GM04503 (cell line): ENCODE measurements around the gene ZNF239.
"Not testable (repeated sequence)": the region's sequence is repeated elsewhere in the genome, so short reads cannot be mapped to it uniquely, and the experiment has no call there.

Experiments used
- DNase-seq: peaks from one replicate; pipeline ENCODE4 v3.0.0-alpha.2; 2012; ENCODE audit warnings: low read depth

ZNF239 gene

GRCh38 chr10:43574001-43574892 lies at the start of gene ZNF239:
Gene ZNF239 (minus strand): TSS chr10:43574616. CDS start chr10:43558079, 16,537 bp downstream.
- peak; percentile 47 for DNase-seq

DNA sequence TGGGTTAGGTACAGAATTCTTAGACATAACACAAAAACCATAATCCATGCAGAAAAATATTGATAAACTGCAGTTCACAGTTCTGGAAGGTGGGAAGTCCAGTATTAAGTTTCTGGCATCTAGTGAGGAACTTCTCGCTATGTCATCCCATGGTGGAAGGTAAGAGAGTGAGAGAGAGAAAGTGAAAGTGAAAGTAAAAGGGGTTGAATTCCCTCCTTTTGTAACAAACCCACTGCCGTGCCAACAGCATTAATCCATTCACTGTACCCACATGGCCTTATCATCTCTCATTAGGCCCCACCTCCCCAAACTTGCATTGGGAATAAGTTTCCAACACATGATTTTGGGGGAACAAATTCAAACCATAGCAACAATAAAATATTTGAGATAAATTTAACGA lies 48.9 kb upstream of the ZNF239 start:
- no peak for DNase-seq

DNA sequence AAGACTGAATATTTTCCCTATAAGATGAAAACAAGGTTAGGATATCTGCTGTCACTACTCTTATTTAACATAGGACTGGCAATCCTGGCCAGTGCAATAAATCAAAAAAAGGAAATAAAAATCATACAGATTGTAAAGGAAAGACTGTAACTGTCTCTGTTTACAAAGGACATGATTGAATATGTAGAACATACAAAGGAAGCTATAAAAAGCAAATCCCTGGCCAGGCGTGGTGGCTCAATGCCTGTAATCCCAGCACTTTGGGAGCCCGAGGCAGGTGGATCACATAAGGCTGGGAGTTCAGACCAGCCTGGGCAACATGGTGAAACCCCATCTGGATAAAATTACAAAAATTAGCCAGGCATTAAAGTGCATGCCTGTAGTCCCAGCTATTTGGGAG lies 47.6 kb upstream of the ZNF239 start:
- no peak for DNase-seq

- no peak for DNase-seq
These were observed 45.0 kb upstream of the ZNF239 start for GRCh38 chr10:43619368-43619767.

GRCh38 chr10:43616697-43617370 lies 42.4 kb upstream of the ZNF239 start:
- no peak for DNase-seq

DNA sequence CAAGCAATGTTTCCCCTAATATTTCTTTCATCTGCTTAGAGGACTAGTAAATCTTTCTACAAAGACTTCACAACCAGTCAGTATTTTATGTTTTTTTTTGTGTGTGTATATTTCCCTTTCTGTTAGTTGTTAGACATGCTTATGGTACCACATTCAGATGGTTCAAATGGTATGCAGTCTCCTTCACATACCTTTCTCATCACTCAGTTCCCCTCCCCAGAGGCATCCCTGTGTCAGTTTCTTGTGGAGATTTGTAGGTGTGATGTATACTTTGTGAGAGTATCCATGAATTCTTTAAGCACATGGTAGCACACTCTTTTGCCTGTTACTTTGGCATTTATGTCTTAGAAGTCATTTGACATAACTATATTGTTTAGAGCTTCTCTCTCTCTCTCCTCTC lies 36.2 kb upstream of the ZNF239 start:
- DNase-seq, result peak; percentile 14

DNA sequence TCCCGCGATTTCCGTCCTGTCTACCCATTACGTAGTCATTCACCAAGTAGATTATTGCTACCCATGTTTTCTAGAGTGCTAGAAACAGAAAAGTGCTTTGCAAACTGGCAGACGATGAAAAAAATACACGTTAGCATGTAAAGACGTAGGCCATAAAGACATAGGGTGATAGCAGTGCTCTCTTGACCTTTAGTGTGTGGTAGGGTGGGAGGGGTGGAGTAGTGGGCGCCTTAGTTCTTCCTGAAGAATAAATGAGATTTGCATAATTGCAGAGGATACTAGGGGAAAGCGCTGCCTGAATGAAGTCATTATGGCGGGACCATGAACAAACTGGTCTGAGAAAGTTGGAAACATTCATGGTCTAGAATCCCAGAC lies 32.8 kb upstream of the ZNF239 start:
- DNase-seq, result no peak

GRCh38 chr10:43606323-43607198 lies 32.1 kb upstream of the ZNF239 start, which contains the start of gene ZNF485:
Gene ZNF485 (plus strand): TSS chr10:43606438. CDS start chr10:43607051, 613 bp downstream.
- no peak for DNase-seq

DNA sequence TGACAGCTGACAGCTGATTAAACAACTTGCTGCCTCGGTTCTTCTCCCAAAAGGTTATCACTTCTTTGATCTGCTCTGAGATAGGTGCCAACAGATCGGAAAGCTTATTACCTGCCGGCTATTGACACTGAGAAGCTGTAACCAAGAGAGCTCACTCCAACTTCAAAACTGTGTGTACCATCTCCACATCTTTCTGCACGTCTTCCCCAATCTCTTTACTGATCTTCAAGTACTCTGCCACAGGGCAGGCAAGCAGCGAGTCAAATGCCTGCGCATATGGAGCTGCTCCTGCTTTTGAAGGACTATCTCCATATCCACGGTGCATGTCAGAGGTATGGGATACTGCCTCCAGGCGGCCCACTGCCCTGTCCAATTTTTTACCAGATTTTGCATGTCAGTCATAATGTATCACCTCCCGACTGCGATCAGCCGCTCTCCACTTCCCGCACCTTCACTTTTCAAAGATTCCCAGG lies 31.5 kb upstream of the ZNF239 start:
- DNase-seq, result no peak

- DNase-seq, result not testable (repeated sequence)
These were observed 27.2 kb upstream of the ZNF239 start for GRCh38 chr10:43601576-43601975.

GRCh38 chr10:43599333-43599732 lies 24.9 kb upstream of the ZNF239 start:
- no peak for DNase-seq

- DNase-seq, result no peak
These were observed 24.0 kb upstream of the ZNF239 start for GRCh38 chr10:43598446-43598845.

DNA sequence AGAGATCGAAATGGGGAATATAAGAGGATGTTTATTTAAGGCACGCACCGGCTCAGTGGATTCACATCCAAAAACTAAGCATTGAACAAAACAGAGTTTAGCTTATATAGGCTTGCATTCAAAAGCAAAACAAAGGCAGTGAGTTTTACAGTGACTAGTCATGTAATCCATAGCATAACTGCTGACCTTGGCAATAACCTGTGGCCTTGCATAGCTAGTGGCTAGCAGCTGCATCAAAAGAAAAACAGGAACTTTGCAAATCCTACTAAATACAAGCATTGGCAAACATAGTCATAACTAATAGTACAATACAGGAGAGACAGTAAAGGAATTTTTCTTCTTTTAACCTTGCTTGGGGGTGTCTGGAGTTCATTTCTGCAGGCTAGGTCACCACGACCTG lies 22.1 kb upstream of the ZNF239 start:
- DNase-seq, result no peak

DNA sequence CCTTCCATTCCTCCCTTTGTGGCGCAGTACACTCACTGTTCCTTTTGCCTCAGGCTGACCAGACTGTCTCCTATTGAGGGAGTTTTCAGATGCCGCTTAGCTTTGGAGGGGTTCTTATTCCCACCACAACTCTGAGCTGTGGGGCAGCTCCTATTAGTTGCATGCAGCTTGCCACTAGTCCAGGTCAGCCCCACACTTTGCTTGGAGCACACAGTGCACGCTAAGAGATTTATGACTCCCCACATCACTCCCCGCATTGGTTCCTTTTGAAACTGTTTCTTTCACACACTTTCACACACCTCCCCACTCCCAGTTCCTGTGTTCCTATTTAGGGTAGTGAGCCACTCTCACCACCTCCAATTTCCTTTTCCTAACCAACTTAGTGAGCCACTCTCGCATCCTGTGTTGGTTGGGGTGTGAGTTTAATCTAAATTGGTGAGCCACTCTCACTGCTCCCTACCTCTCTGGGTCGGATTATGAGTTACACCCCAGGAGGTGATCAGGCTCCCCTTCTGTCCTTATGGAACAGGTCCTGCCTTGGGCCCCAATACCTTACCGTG lies 21.4 kb upstream of the ZNF239 start:
- DNase-seq, result no peak

DNA sequence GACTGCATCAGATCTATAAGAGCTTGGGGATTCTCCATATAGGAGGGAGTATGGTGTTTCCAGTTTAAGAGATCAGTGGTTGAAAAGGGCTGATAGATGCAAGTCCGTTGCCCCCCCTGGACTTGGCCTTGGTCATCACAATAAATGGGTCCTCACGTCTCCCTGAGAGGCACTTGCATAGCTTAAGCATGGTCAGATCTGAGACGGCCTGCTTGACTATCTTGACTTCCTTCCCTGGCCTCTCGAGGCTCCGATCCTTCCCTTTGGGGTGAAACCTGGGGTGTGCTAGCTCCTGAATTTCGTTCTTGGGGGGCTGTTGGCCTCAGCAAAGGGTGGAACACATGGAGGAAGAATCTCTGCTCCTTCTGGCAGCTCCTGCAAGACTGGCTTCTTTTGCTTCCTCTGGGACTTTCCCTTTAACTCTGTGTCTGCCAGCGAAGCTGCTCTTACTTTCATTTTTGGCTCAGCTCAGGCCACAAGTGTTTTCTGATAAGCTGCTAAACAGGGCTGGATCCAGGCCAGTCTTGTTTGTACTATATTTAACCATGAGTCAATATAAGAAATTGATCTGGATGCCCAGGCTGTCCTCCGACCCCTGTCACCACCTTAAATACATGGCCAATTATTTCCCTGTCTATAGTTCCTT lies 20.7 kb upstream of the ZNF239 start:
- no peak for DNase-seq

DNA sequence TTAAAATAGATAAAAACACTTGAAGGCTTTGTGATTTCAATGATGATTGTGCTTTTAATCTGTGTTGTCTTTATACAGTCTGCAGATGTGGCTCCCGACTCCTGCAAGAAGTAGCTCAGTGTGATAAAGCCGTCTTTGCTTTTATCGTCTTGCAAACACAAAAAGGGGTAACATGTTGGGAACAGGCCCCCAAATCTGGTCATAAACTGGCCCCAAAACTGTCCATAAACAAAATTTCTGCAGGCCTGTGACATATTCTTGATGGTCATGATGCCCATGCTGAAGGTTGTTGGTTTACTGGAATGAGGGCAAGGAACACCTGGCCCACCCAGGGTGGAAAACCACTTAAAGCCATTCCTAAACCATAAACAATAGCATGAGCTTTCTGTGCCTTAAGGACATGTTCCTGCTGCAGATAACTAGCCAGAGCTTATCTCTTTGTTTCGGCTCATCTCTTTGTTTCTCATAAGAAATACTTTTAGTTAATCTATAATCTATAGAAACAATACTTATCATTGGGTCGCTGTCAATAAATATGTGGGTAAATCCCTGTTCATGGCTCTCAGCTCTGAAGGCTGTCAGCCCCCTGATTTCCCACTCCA lies 17.0 kb upstream of the ZNF239 start:
- DNase-seq, result no peak

GRCh38 chr10:43586730-43587115 lies 12.3 kb upstream of the ZNF239 start:
- DNase-seq, result not testable (repeated sequence)

GRCh38 chr10:43585981-43586729 lies 11.7 kb upstream of the ZNF239 start:
- no peak for DNase-seq

GRCh38 chr10:43585046-43585445 lies 10.6 kb upstream of the ZNF239 start:
- DNase-seq, result no peak

DNA sequence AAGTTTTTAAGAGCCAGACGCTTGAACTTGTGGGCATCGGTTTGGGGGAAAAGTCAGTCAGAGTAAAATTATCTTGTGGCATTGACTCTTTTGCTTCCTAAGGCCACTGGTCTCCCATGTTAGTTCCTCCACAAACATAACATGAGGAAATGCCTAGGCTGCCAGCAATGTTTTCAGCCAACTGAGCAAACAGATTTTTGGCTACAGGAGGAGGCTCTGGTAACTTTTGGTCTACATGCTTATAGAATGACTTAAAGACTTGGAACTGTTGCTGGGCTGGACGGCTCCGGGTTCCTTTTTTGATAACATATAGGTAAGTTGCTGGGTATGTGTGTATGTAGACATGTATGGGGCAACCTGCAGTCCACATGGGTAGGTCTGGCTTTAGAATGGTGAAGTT lies 9.6 kb upstream of the ZNF239 start:
- DNase-seq, result no peak
